ENCODE measurements around the gene CITED4. TPM values are rescaled to one million over a fixed set of nuclear protein-coding genes. Genes with fewer than 3 reads are reported as not detected.

CITED4 gene, protein sequence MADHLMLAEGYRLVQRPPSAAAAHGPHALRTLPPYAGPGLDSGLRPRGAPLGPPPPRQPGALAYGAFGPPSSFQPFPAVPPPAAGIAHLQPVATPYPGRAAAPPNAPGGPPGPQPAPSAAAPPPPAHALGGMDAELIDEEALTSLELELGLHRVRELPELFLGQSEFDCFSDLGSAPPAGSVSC
- total RNA-seq: 11.3 TPM in 2 replicates
- long read RNA-seq: 0 reads

- peaks cover 11% of the 10 kb centered on the region for H3K4me1 Mint-ChIP-seq
- TF ChIP-seq, protein P1, sequence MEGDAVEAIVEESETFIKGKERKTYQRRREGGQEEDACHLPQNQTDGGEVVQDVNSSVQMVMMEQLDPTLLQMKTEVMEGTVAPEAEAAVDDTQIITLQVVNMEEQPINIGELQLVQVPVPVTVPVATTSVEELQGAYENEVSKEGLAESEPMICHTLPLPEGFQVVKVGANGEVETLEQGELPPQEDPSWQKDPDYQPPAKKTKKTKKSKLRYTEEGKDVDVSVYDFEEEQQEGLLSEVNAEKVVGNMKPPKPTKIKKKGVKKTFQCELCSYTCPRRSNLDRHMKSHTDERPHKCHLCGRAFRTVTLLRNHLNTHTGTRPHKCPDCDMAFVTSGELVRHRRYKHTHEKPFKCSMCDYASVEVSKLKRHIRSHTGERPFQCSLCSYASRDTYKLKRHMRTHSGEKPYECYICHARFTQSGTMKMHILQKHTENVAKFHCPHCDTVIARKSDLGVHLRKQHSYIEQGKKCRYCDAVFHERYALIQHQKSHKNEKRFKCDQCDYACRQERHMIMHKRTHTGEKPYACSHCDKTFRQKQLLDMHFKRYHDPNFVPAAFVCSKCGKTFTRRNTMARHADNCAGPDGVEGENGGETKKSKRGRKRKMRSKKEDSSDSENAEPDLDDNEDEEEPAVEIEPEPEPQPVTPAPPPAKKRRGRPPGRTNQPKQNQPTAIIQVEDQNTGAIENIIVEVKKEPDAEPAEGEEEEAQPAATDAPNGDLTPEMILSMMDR (conservative IDR thresholded peaks at IDR 0.05): no peak
- H3K4me3 Mint-ChIP-seq: peak within 1 kb of the TSS; percentile 88
- DNase-seq (ENCODE audit: low read depth, low spot score): peak; percentile 95
- peaks cover 33% of the 10 kb centered on the region for H3K27me3 Mint-ChIP-seq (ENCODE audit: low read depth)
- H3K36me3 Mint-ChIP-seq (ENCODE audit: low read depth): no peaks in the 10 kb centered on the region
- no peak within 1 kb of the TSS for H3K27ac Mint-ChIP-seq (ENCODE audit: unreplicated experiment)
- no peaks in the 10 kb centered on the region for H3K9me3 Mint-ChIP-seq
These were observed at the start of gene CITED4 for GRCh38 chr1:40862008-40862863. CITED4 (minus strand) TSS chr1:40862363; CDS start chr1:40862127, 236 bp downstream.

GRCh38 chr1:40911105-40911504, 48.9 kb upstream of the CITED4 start:
- TF ChIP-seq, protein P1 (conservative IDR thresholded peaks at IDR 0.05): no peak
- no peak overlapping the region for H3K27ac Mint-ChIP-seq (ENCODE audit: unreplicated experiment)
- H3K36me3 Mint-ChIP-seq (ENCODE audit: low read depth): no peaks in the 10 kb centered on the region
- peaks cover 4% of the 10 kb centered on the region for H3K4me1 Mint-ChIP-seq
- no peaks in the 10 kb centered on the region for H3K27me3 Mint-ChIP-seq (ENCODE audit: low read depth)
- H3K9me3 Mint-ChIP-seq: no peaks in the 10 kb centered on the region
- DNase-seq (ENCODE audit: low read depth, low spot score): no peak
- no peak overlapping the region for H3K4me3 Mint-ChIP-seq

- no peaks in the 10 kb centered on the region for H3K27me3 Mint-ChIP-seq (ENCODE audit: low read depth)
- no peaks in the 10 kb centered on the region for H3K9me3 Mint-ChIP-seq
- TF ChIP-seq, protein P1 (conservative IDR thresholded peaks at IDR 0.05): no peak
- no peak for DNase-seq (ENCODE audit: low read depth, low spot score)
- no peaks in the 10 kb centered on the region for H3K36me3 Mint-ChIP-seq (ENCODE audit: low read depth)
- H3K27ac Mint-ChIP-seq (ENCODE audit: unreplicated experiment): no peak overlapping the region
- H3K4me1 Mint-ChIP-seq: no peaks in the 10 kb centered on the region
- no peak overlapping the region for H3K4me3 Mint-ChIP-seq
These were observed 47.1 kb upstream of the CITED4 start for GRCh38 chr1:40909281-40909680.

DNA sequence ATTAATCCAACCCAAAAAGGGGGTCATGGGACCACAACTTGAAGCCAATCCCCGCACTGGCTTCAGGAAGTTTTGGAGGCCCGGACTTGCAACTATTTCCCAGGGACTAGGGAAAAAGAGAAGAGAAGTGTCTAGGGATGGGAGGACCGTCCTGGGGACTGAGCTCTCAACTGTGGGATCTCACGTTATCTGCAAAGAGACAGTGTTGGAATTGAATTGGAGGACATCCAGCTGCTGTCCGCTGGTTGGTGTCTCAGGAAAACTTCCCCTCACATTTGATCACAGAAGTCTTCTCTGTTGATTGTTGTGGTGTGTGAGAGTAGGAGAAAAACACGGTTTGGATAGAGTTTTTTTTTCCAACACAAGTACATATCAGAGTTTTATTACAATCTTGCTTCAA, 46.2 kb upstream of the CITED4 start:
- Mint-ChIP-seq H3K27ac (ENCODE audit: unreplicated experiment) (no peak overlapping the region), H3K27me3 (ENCODE audit: low read depth) (no peaks in the 10 kb centered on the region), H3K4me1 (peaks cover 2% of the 10 kb centered on the region), H3K36me3 (ENCODE audit: low read depth) (no peaks in the 10 kb centered on the region), H3K9me3 (no peaks in the 10 kb centered on the region), H3K4me3 (no peak overlapping the region)
- TF ChIP-seq, protein P1 (conservative IDR thresholded peaks at IDR 0.05): no peak
- DNase-seq (ENCODE audit: low read depth, low spot score): no peak

- Mint-ChIP-seq H3K4me3 (no peak overlapping the region), H3K36me3 (ENCODE audit: low read depth) (no peaks in the 10 kb centered on the region), H3K4me1 (peaks cover 6% of the 10 kb centered on the region), H3K27ac (ENCODE audit: unreplicated experiment) (no peak overlapping the region), H3K9me3 (no peaks in the 10 kb centered on the region), H3K27me3 (ENCODE audit: low read depth) (no peaks in the 10 kb centered on the region)
- TF ChIP-seq, protein P1 (conservative IDR thresholded peaks at IDR 0.05): no peak
- DNase-seq (ENCODE audit: low read depth, low spot score): no peak
These were observed 45.7 kb upstream of the CITED4 start for GRCh38 chr1:40907899-40908298.

Data from neural crest cell (in vitro differentiated cells).